KOPT-K1 (cell line): ENCODE data around the gene ZNF283.
"Not testable (repeated sequence)": the region's sequence is repeated elsewhere in the genome, so short reads cannot be mapped to it uniquely, and the experiment has no call there.

Source experiments
- H3K27ac ChIP-seq: fragments of 200-600 bp; sonication (generic); 2 replicates; pipeline ENCODE4 v1.5.1; 2016; ENCODE audit warnings: antibody characterized with exemption, mild to moderate bottlenecking, low read depth, low read length; ENCODE audit not compliant: poor library complexity, severe bottlenecking
- H3K36me3 ChIP-seq: fragments of 200-600 bp; sonication (generic); 2 replicates; pipeline ENCODE4 v1.5.1; 2017; ENCODE audit warnings: antibody characterized with exemption, mild to moderate bottlenecking, low read length, moderate library complexity; ENCODE audit not compliant: insufficient read depth
- H3K9me3 ChIP-seq: fragments of 200-600 bp; sonication (generic); 2 replicates; pipeline ENCODE4 v1.5.1; 2017; ENCODE audit warnings: antibody characterized with exemption, low read length, mild to moderate bottlenecking; ENCODE audit not compliant: insufficient read depth, poor library complexity, severe bottlenecking

ZNF283 gene

DNA sequence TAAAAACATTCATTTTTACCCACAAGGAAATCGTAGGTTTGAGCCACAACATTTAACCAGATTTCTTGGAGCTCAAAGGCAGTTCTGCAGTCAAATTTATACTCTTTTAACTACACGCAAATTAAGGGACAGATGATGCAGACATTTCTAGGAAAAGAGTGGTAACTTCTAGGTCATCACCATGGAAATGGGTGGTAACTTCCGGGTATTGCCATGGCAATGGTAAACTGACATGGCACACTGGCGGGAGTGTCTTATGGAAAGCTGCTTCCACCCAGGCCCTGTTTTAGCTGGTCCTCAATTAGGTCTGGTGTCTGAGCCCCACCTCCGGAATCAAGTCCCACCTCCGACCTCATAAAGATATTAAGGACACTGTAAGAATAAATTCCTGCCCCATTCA is 14.4 kb upstream of the ZNF283 start:
- Histone ChIP-seq H3K9me3 (no peaks in the 10 kb centered on the region), H3K36me3 (no peaks in the 10 kb centered on the region), H3K27ac (no peak overlapping the region)

DNA sequence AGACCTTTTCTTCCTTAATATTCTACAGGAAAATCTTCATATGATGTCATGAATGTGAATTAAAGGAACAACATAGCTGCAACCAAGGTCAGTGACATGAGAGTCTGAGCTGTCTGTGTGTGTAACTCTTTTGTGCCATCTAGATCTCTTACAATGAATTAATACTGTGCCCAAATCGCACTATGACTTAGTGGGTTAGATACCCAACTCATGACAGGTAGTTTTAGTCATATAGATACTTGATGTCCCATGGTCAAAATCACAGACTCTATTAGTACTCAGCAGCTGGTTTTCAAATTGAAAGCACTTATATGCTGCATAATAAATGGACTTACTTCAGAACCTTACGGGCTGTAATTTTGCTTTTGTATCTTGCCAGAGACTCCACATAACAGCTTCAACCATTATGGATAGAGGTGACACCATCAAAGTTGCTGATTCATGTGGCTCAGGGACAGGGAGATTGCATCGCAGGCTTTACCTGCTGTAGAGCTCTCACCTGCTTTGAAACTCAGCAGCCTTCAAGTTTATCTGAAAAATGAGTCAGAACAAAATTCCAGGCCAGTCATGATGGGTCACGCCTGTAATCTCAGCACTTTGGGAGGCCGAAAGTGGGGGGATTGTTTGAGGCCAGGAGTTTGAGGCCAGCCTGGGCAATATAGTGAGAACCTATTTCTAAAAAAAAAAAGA is 12.3 kb upstream of the ZNF283 start:
- no peak overlapping the region for H3K27ac ChIP-seq
- H3K9me3 ChIP-seq = no peaks in the 10 kb centered on the region
- H3K36me3 ChIP-seq = no peaks in the 10 kb centered on the region

GRCh38 chr19:43817454-43817853 is 9.7 kb upstream of the ZNF283 start:
- not testable (repeated sequence) for H3K27ac ChIP-seq, H3K36me3 ChIP-seq, H3K9me3 ChIP-seq

DNA sequence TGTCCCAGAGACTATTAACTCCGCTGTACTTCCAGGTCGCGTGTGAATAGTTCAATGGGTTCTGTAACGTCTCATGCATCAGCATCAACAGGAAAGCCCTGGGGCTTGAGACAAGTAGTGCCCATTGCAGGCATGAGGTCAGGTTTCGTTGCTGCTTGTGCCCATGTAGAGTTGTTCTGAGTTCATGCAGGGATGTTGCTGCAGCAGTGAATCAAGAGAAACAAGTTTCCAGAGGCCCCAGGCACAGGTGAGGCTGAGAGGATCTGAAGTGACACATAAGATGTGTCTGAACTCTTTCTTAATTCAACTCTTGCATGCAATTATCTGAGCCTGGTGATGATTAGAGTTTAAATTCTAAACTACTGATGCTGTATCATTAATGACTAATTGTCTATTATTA is 8.6 kb upstream of the ZNF283 start:
- Histone ChIP-seq H3K27ac (no peak overlapping the region), H3K36me3 (no peaks in the 10 kb centered on the region), H3K9me3 (no peaks in the 10 kb centered on the region)

DNA sequence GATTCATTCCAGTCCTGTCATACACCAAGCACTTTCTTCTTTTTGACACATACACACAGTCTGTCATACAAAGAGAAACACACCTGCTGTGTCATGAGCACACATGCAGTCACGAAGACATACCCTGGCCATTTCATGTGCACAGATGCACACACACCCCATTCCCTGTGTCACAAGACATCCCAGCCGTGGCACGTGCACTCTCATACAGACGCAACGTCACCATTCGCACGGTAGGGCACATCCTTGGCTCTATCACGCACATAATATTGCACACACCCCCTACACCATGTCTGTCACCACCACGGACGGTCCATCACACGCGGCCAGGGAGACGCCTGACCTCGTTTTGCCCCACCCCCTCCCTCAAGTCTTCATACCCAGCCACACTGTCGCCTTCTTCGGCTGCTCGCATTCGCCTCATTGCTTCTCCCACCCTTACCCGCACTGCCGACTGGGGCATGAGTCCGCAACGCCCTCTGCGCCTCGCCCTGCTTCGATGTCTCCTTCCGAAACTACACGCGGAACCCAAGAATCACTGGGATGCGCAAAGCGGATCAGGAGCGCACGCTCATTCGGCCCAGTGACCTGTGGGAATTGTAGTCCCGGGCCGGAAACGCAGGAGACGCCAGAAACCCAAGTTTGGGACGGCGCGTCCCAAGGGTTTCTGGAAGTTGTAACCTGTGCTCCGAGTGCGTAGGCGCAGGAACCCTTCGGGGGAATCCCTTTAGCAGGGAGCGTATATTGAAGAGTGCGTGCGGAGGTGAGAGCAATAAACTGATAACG is 6.8 kb upstream of the ZNF283 start:
- Histone ChIP-seq H3K27ac (no peak overlapping the region), H3K9me3 (no peaks in the 10 kb centered on the region), H3K36me3 (no peaks in the 10 kb centered on the region)

DNA sequence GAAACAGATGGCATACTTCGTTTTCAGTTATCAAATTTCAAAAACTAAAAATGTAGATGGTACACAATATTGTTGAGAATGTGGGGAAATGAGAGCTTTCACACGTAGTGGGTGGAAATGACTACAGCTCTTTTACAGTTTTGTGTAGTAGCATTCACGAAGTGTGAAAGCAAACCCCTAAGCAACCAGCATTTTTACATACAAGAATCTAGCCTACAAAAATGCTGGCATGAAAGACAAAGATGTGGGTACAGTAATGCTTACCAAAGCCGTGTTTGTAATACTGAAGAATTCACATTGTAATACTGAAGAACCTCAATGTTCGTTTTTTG is 6.3 kb upstream of the ZNF283 start:
- H3K27ac ChIP-seq = no peak overlapping the region
- H3K9me3 ChIP-seq = no peaks in the 10 kb centered on the region
- H3K36me3 ChIP-seq = no peaks in the 10 kb centered on the region

DNA sequence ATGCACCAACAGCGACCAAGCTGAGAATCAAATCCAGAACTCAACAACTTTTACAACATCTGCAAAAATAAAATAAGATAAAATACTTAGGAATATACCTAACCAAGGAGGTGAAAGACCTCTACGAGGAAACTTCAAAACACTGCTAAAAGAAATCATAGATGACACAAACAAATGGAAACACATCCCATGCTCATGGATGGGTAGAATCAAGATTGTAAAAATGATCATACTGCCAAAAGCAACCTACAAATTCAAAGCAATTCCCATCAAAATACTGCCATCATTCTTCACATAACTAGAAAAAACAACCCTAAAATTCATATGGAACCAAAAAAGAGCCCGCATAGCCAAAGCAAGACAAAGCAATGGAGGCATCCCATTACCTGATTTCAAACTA is 3.3 kb upstream of the ZNF283 start:
- not testable (repeated sequence) for H3K27ac ChIP-seq, H3K9me3 ChIP-seq, H3K36me3 ChIP-seq

DNA sequence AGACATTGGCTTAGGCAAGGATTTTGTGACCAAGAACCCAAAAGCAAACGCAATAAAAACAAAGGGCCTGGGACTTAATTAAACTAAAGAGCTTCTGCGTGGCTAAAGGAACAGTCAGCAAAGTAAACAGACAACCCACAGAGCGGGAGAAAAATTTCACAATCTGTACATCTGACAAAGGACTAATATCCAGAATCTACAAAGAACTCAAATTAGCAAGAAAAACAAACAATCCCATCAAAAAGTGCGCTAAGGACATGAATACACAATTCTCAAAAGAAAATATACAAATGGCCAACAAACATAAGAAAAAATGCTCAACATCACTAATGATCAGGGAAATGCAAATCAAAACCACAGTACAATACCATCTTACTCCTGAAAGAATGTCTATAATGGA is 2.5 kb upstream of the ZNF283 start:
- not testable (repeated sequence) for H3K9me3 ChIP-seq, H3K36me3 ChIP-seq, H3K27ac ChIP-seq

GRCh38 chr19:43839139-43839538 is 12.0 kb downstream of the ZNF283 start:
- peaks cover 82% of the 10 kb centered on the region for H3K36me3 ChIP-seq

DNA sequence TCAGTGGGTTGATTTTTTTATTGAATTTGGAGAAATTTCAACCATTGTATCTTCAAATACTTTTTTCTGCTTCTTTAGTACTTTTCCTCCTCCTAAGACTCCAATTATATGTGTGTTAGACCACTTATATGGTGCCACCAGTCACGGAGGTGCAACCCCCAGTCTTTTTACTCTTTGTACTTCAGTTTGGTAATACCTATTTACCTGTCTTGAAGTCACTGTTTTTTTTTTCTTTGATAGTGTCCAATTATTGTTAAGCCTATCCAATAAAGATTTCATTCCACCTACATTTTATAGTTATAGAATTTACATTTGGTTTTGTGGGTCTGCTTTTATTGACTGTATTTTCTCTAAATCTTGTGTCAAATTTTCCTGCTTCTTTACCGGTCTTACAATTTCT is 14.9 kb downstream of the ZNF283 start:
- Histone ChIP-seq H3K9me3 (peaks cover 87% of the 10 kb centered on the region), H3K36me3 (peaks cover 65% of the 10 kb centered on the region), H3K27ac (no peak overlapping the region)

More at GRCh38 chr19:43839139-43839538, 12.0 kb downstream of the ZNF283 start:
- Histone ChIP-seq H3K27ac (no peak overlapping the region), H3K9me3 (peaks cover 70% of the 10 kb centered on the region)

DNA sequence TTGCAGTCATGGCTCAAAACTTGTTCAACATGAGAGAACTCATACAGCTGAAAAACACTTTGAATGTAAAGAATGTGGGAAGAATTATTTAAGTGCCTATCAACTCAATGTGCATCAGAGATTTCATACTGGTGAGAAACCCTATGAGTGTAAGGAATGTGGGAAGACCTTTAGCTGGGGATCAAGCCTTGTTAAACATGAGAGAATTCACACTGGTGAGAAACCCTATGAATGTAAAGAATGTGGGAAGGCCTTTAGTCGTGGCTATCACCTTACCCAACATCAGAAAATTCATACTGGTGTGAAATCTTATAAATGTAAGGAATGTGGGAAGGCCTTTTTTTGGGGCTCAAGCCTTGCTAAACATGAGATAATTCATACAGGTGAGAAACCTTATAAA is 20.1 kb downstream of the ZNF283 start:
- peaks cover 89% of the 10 kb centered on the region for H3K9me3 ChIP-seq
- H3K27ac ChIP-seq = no peak overlapping the region
- peaks cover 36% of the 10 kb centered on the region for H3K36me3 ChIP-seq

- Histone ChIP-seq H3K9me3 (peaks cover 89% of the 10 kb centered on the region), H3K27ac (no peak overlapping the region), H3K36me3 (peaks cover 30% of the 10 kb centered on the region)
These were observed 20.8 kb downstream of the ZNF283 start for GRCh38 chr19:43847884-43848283.

DNA sequence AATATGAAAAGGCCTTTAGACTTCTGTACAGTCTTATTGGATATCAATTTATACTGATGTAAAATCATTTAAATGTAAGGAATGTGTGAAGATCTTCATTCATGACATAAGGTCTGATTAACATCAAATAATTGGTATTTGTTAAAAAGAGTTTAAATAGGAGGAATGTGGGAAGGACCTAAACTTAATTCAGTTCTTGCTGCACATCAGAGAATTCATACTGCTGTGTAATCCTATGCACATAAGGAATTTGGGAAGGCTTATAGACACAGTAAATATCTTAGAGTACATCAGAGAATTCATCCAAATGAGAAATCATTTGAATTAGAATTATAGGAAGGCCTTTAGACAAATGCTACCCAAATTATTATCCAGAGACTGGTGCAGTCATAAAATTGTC is 21.7 kb downstream of the ZNF283 start:
- Histone ChIP-seq H3K9me3 (peaks cover 82% of the 10 kb centered on the region), H3K27ac (no peak overlapping the region), H3K36me3 (peaks cover 22% of the 10 kb centered on the region)

DNA sequence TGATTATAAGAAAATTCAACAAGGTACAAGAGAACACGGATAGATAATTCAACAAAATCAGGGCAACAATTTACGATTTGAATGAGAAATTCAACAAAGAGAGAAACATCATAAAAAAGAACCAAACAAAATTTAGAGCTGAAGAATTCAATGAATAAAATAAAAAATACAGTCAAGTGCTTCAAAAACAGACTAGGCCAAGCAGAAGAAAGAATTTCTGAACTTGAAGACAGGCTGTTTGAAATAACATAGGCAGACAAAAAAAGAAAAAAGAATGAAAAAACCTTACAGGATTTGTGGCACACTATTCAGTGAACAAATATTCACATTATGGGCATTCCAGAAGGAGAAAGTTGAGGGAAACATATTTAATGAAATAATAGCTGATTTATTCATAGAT is 31.1 kb downstream of the ZNF283 start:
- H3K27ac ChIP-seq = no peak overlapping the region
- H3K9me3 ChIP-seq = peaks cover 64% of the 10 kb centered on the region
- H3K36me3 ChIP-seq = no peaks in the 10 kb centered on the region

DNA sequence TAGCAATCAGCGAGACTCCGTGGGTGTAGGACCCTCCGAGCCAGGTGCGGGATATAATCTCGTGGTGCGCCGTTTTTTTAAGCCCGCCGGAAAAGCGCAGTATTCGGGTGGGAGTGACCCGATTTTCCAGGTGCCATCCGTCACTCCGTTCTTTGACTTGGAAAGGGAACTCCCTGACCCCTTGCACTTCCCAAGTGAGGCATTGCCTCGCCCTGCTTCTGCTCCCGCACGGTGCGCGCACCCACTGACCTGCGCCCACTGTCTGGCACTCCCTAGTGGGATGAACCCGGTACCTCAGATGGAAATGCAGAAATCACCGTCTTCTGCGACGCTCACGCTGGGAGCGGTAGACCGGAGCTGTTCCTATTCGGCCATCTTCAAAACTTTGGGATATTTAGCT is 39.8 kb downstream of the ZNF283 start:
- H3K36me3 ChIP-seq, H3K27ac ChIP-seq: not testable (repeated sequence)
- H3K9me3 ChIP-seq = peaks cover 37% of the 10 kb centered on the region
